Panc1 (cell line): ENCODE measurements around the gene SLC16A12. TPM values are rescaled to one million over a fixed set of nuclear protein-coding genes. Genes with fewer than 3 reads are reported as not detected.

Experiments used
- ATAC-seq: fragments of 200-7000 bp; cut with Tn5 transposase; 2 replicates; pipeline ENCODE4 v1.9.1; 2020; ENCODE audit warnings: mild to moderate bottlenecking, moderate library complexity
- BruUV-seq: library from RNA; stranded (reverse); fragments of 400-500 nt; replicated peaks from 2 replicates; lab custom pipeline; 2021; lab: Mats Ljungman, UMichigan
- CTCF ChIA-PET: fragments of 300-600 bp; sonication (Branson Sonifier 250); formaldehyde crosslinking; loops from one replicate; lab custom pipeline; 2022; ENCODE audit warnings: antibody characterized with exemption; lab: Charles Lee
- POLR2A ChIA-PET: fragments of 300-600 bp; sonication (Branson Sonifier 250); formaldehyde crosslinking; loops from one replicate; lab custom pipeline; 2022; ENCODE audit warnings: antibody characterized with exemption; lab: Charles Lee
- DNase-seq: peaks from one replicate; pipeline ENCODE4 v3.0.0-alpha.2; 2010; ENCODE audit warnings: low read depth, low spot score
- H3K27ac ChIP-seq: 2 replicates; pipeline ENCODE4 v1.5.1; 2011; ENCODE audit warnings: mild to moderate bottlenecking, low read length, inconsistent platforms
- H3K27me3 ChIP-seq: fragments of 200-500 bp; sonication (Bioruptor generic); 2 replicates; pipeline ENCODE4 v1.6.0; 2014; ENCODE audit warnings: low read length, inconsistent platforms; ENCODE audit not compliant: control insufficient read depth, insufficient read depth
- H3K36me3 ChIP-seq: fragments of 200-500 bp; sonication (Bioruptor generic); 2 replicates; pipeline ENCODE4 v1.5.1; 2014; ENCODE audit warnings: inconsistent platforms, mild to moderate bottlenecking, low read length, moderate library complexity; ENCODE audit not compliant: control insufficient read depth, insufficient read depth
- H3K4me1 ChIP-seq: 2 replicates; pipeline ENCODE4 v1.5.1; 2011; ENCODE audit warnings: inconsistent platforms, mild to moderate bottlenecking, low read length, moderate library complexity; ENCODE audit not compliant: control insufficient read depth, insufficient read depth
- H3K4me3 ChIP-seq, 2 experiments: 2 replicates each; pipeline ENCODE4 v1.5.1; 2011 to 2012; ENCODE audit warnings: low read depth in 2 of 2, low read length in 2 of 2, mild to moderate bottlenecking in 2 of 2, inconsistent platforms in 1 of 2, moderate library complexity in 1 of 2
- H3K9me3 ChIP-seq: fragments of 200-500 bp; sonication (Bioruptor generic); 2 replicates; pipeline ENCODE4 v1.5.1; 2014; ENCODE audit warnings: low read depth, mild to moderate bottlenecking, inconsistent platforms, low read length, moderate library complexity; ENCODE audit not compliant: control insufficient read depth, insufficient read depth
- CTCF ChIP-seq: fragments of 450-650 bp; IDR thresholded peaks from 2 replicates; pipeline ENCODE4 v1.5.1; 2017; ENCODE audit warnings: mild to moderate bottlenecking
- POLR2AphosphoS5 ChIP-seq: IDR thresholded peaks from 2 replicates; pipeline ENCODE4 v1.6.1; 2012; ENCODE audit warnings: mild to moderate bottlenecking, low read depth, low read length, moderate library complexity
- SIN3A ChIP-seq: IDR thresholded peaks from 2 replicates; pipeline ENCODE4 v1.6.1; 2012; ENCODE audit warnings: low read depth, mild to moderate bottlenecking, low read length, moderate library complexity, borderline replicate concordance; ENCODE audit not compliant: insufficient read depth
- TCF7L2 ChIP-seq: IDR thresholded peaks from 2 replicates; pipeline ENCODE4 v1.6.1; 2011; ENCODE audit warnings: mild to moderate bottlenecking, low read depth, low read length, inconsistent platforms
- in situ Hi-C: cut with HindIII; loops from 2 replicates; pipeline ENCODE4 v1.10.0; 2016; ENCODE audit warnings: low sequenced_read_pairs, low pct_unique_long_range_greater_than_20kb
- intact Hi-C: fragments of 100-400 bp; cut with micrococcal nuclease; formaldehyde crosslinking; loops from one replicate; pipeline ENCODE4 v1.10.0; 2022; ENCODE audit not compliant: unreplicated experiment
- total RNA-seq: library from RNA; stranded (reverse); gene quantifications from one replicate; pipeline ENCODE4 v1.2.1, GENCODE V29; 2021; ENCODE audit not compliant: unreplicated experiment
- TF ChIP-seq, protein P1 (sequence below), 2 experiments: IDR thresholded peaks; 2 replicates each; pipeline ENCODE4 v1.6.1; 2011 to 2012; ENCODE audit warnings: low read depth in 2 of 2, control low read depth in 1 of 2, low read length in 1 of 2, mild to moderate bottlenecking in 1 of 2, moderate library complexity in 1 of 2; ENCODE audit not compliant: insufficient read depth in 1 of 2

SLC16A12 gene
- total RNA-seq, 1 experiment from 2014 or later = not detected

DNA sequence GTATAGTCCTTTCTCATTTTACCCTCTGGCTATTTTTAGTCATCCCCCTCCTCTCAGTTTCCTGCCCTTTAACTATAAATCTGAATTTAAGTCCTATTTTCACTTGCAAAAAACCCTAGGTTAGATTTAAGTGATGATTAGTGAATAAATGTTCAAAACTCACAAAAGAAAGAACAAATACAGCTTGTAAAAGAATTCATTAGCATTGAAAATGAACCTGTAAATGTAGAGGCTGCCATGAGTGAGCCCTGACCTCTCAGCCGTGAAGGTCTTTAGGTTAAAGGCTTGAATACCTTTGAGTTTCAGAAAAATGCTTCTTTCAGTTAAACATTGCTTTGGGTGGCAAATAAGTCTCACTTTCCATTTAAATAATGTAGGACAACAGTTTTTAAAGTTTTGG, 2.0 kb upstream of the SLC16A12 start:
- peaks cover 38% of the 10 kb centered on the region for H3K27me3 ChIP-seq
- POLR2A ChIA-PET = no interaction called here
- H3K4me3 ChIP-seq = no peak overlapping the region
- H3K4me1 ChIP-seq = peaks cover 6% of the 10 kb centered on the region; the same call in 1 of the 2 replicates
- H3K27ac ChIP-seq = no peak overlapping the region
- H3K9me3 ChIP-seq = no peaks in the 10 kb centered on the region
- BruUV-seq = no TSS peak
- H3K36me3 ChIP-seq = no peaks in the 10 kb centered on the region
- ATAC-seq (no peak), DNase-seq (no peak)
- CTCF ChIA-PET = no interaction called here
- intact Hi-C loops (no loop called here), in situ Hi-C loops (no loop called here)
- no peak for TF ChIP-seq POLR2AphosphoS5

DNA sequence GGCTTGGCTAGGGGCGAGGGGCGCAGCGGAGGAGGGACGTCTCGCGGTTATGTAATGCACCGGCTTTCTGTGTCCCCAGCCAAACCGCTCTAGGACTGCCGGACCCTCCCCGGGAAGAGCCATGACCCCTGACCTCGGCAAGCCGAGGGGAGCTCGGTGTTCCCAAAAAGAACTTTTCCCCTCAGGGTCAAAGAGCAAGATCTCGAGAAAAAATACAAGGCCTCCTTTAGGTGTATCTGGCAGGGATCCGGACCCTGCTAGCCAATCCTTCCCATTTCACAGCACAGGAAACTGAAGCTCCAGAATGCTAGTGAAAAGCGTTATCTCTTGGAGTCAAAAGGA, 590 bp upstream of the SLC16A12 start:
- no peak for ATAC-seq
- intact Hi-C loops = no loop called here
- in situ Hi-C loops = no loop called here
- DNase-seq = no peak
- no peaks in the 10 kb centered on the region for H3K36me3 ChIP-seq
- POLR2A ChIA-PET = interaction anchor here (0.5 kb wide), 1 partner anchor 123 kb away, joined by 3 read pairs; no protein-coding TSS in a partner anchor
- no TSS peak for BruUV-seq
- TF ChIP-seq POLR2AphosphoS5 = no peak
- no peak for TF ChIP-seq SIN3A
- TF ChIP-seq CTCF = no peak
- TF ChIP-seq TCF7L2 = no peak
- TF ChIP-seq, protein P1, sequence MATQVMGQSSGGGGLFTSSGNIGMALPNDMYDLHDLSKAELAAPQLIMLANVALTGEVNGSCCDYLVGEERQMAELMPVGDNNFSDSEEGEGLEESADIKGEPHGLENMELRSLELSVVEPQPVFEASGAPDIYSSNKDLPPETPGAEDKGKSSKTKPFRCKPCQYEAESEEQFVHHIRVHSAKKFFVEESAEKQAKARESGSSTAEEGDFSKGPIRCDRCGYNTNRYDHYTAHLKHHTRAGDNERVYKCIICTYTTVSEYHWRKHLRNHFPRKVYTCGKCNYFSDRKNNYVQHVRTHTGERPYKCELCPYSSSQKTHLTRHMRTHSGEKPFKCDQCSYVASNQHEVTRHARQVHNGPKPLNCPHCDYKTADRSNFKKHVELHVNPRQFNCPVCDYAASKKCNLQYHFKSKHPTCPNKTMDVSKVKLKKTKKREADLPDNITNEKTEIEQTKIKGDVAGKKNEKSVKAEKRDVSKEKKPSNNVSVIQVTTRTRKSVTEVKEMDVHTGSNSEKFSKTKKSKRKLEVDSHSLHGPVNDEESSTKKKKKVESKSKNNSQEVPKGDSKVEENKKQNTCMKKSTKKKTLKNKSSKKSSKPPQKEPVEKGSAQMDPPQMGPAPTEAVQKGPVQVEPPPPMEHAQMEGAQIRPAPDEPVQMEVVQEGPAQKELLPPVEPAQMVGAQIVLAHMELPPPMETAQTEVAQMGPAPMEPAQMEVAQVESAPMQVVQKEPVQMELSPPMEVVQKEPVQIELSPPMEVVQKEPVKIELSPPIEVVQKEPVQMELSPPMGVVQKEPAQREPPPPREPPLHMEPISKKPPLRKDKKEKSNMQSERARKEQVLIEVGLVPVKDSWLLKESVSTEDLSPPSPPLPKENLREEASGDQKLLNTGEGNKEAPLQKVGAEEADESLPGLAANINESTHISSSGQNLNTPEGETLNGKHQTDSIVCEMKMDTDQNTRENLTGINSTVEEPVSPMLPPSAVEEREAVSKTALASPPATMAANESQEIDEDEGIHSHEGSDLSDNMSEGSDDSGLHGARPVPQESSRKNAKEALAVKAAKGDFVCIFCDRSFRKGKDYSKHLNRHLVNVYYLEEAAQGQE (IDR thresholded peaks at IDR 0.05; ENCODE audit: insufficient read depth in 1 of 2, low read depth in 2 of 2, low read length in 1 of 2) = no peak
- H3K27ac ChIP-seq = no peak overlapping the region
- peaks cover 6% of the 10 kb centered on the region; the same call in 1 of the 2 replicates for H3K4me1 ChIP-seq
- H3K27me3 ChIP-seq = peaks cover 49% of the 10 kb centered on the region
- H3K9me3 ChIP-seq = no peaks in the 10 kb centered on the region
- CTCF ChIA-PET = no interaction called here
- H3K4me3 ChIP-seq = peak overlapping the region; percentile 35 to 37; a peak in 3 of 4 replicates

GRCh38 chr10:89534826-89535166, 598 bp downstream of the SLC16A12 start:
- TF ChIP-seq, protein P1 (IDR thresholded peaks at IDR 0.05; ENCODE audit: insufficient read depth in 1 of 2, low read depth in 2 of 2, low read length in 1 of 2) = no peak
- no peak for TF ChIP-seq TCF7L2
- TF ChIP-seq SIN3A = no peak
- TF ChIP-seq POLR2AphosphoS5 = no peak
- no peak for TF ChIP-seq CTCF
- in situ Hi-C loops = no loop called here

More at GRCh38 chr10:89534826-89535166, 598 bp downstream of the SLC16A12 start:
- ChIA-PET POLR2A (no interaction called here), CTCF (no interaction called here)
- Histone ChIP-seq H3K36me3 (no peaks in the 10 kb centered on the region), H3K4me1 (peaks cover 6% of the 10 kb centered on the region; the same call in 1 of the 2 replicates), H3K9me3 (no peaks in the 10 kb centered on the region), H3K4me3 (peak overlapping the region; percentile 21 to 35), H3K27me3 (peaks cover 56% of the 10 kb centered on the region), H3K27ac (no peak overlapping the region)
- intact Hi-C loops = no loop called here
- BruUV-seq = no TSS peak
- DNase-seq (no peak), ATAC-seq (no peak)
